GM19351 (cell line): ENCODE results near the gene SULT1A2.
"Not testable (repeated sequence)": the region's sequence is repeated elsewhere in the genome, so short reads cannot be mapped to it uniquely, and the experiment has no call there.

Experiments used
- ATAC-seq: cut with Tn5 transposase; IDR thresholded peaks from one replicate; pipeline ENCODE4 v1.9.1; 2021; ENCODE audit warnings: mild to moderate bottlenecking, moderate library complexity; ENCODE audit not compliant: unreplicated experiment

SULT1A2 gene

DNA sequence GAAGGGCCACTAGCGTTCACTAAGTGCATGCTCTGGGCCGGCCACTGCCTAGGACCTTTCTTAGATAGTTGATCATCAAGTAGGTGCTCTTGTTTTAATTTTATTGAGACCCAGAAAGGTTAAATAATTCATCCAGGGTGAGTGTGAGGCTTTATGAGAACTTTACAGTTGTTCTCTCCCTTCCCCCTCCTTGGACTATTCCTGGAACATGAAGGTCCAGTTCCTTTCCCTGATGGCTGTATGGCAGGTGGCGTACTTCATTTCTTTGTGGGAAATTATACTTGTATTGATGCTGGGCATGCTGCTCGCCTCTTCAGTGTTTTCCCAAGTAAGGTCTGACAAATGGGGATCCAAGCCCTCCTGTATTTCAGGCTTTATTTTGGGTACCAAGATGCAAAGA lies 34.7 kb downstream of the SULT1A2 start:
- no peak for ATAC-seq

GRCh38 chr16:28561557-28562187 lies 35.2 kb downstream of the SULT1A2 start:
- ATAC-seq: no peak

- no peak for ATAC-seq
Observed at GRCh38 chr16:28558456-28558855, 38.4 kb downstream of the SULT1A2 start.

DNA sequence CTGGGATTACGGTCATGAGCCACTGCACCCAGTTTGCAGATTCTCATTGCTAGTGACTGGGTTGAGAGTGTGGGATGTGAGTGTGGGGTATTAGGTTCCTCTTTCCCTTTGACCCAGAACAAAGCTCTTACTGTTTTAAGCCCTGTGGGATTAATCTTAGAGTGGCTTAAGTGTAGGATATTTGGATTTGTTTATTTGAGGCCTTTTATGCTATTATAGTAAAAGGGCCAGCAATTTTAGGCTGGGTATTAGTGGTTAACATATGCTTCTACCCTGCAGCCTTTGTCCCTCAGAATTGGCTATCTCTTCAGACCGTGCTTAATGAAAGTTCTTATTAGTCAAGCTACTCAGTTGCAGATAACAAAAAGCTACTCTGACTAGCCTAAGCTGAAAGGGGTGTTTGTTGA lies 39.9 kb downstream of the SULT1A2 start:
- no peak for ATAC-seq

DNA sequence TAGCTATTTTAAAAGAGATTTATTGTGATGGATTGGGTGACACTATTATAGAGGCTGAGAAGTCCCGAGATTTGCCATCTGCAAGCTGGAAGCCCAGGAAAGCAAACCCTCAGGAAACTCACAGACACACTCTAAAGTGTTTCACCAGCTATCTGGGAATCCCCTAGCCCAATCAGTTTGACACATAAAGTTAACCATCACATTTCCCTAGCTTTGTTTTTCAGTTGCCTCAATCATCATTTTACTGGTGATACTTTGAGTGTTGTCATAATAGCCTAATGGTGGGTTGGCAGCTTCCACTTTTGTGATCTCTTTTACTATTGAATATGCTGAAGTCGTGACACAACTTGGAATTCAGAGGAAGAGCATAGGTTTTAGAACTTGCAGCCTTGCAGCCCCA lies 41.3 kb downstream of the SULT1A2 start:
- no peak for ATAC-seq

- ATAC-seq: peak; percentile 3
Observed at GRCh38 chr16:28554634-28555423, 42.0 kb downstream of the SULT1A2 start.

DNA sequence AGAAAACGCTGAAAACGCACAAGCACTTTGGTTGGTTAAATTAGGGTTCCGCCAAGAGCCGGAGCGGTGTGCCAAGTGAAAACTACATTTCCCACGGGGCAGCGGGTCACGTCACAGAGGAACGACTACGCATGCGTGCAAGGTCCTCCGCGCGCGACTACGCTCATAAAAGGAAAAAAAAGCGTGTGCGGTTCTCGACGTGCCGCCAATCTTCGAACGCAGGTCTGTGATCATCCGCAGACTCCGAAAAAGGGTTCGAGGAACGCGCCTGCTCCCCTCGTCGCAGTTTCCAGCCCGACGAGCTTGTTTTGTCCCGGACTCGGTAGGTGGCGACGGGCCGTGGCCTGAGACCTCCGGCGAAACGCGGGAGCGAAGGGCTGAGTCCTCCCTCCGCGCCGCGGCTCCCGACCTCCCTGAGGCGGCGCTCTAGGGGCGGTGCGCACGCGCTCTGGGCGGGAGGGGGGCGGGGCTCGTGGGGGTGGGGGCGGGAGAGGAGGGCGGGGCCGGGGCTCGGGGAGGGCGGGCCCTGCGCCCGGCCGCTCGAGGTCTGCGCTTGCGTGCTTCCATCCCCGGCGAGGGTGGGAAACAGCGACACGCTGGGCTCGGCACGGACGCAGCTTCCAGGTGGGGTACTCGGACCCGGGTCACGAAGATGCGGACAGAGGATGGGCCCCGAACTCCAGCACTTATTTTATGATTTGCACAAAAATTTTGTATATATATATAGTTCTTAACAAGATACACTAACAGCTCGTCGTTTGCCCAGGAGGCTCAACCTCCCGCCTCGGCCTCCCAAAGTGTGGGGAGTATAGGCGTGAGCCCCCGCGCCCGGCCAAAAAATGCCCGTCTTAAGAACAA lies 42.8 kb downstream of the SULT1A2 start, which contains the start of gene SGF29:
SGF29 (plus strand) TSS at position 145 of the 858 bp plus-strand sequence. CDS start 27,150 bp downstream, outside the sequence.
- peak; percentile 66 for ATAC-seq

- ATAC-seq: no peak
Observed at GRCh38 chr16:28549301-28549899, 47.5 kb downstream of the SULT1A2 start.

- no peak for ATAC-seq
Observed at GRCh38 chr16:28548306-28548802, 48.5 kb downstream of the SULT1A2 start.

GRCh38 chr16:28546626-28547025 lies 50.2 kb downstream of the SULT1A2 start:
- no peak for ATAC-seq

DNA sequence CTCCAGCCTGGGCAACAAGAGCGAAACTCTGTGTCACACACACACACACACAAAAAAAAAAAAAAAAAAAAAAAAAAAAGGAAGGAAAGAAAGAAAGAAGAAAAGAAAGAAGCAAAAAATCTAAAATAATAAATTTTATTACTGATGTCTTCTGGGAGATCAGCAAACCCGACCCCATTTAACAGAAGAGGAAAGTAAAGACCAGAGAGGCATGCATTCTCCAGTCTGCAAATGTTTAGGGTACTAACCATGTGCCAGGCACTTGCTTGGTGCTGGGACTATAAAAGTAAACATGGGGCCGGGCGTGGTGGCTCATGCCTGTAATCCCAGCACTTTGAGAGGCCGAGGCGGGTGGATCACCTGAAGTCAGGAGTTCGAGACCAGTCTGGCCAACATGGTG lies 50.9 kb downstream of the SULT1A2 start:
- ATAC-seq: not testable (repeated sequence)

DNA sequence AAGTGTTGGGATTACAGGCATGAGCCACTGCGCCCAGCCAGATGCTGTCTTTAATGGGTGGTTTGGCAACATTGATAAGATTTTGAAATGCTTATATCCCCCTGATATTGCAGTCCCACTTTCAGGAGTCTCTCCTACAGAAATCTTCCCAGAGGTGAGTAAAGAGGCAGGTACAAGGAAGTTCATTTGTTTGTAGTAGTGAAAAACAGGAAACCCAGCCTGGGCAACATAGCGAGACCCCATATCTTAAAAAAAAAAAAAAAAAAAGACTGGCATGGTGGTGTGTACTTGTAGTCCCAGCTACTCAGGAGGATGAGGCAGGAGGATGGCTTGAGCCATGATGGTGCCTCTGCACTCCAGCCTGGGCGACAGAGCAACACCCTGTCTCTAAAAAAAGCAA lies 51.9 kb downstream of the SULT1A2 start:
- no peak for ATAC-seq

DNA sequence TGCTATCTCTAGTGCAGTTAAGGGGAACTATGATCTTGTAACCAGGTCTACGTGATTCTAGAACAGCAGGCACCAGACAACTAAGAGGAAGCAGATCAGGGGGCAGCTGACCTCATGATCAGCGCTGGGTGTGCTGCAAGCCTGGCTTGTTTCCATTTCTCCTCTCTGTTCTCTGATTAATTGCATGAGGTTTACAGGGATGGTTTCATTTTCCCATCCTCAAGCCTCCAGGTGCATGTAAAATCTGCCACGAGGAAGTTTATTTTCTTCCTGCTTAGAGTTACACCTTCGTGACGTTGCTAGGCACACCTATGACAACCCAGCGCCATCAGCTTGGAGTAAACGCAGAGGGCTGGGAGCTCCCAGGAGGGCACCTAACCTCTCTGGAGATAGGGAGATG lies 53.8 kb downstream of the SULT1A2 start:
- ATAC-seq: no peak

- ATAC-seq: no peak
Observed at GRCh38 chr16:28542646-28543045, 54.2 kb downstream of the SULT1A2 start.
